ENCODE measurements around the gene STXBP1.

DNA sequence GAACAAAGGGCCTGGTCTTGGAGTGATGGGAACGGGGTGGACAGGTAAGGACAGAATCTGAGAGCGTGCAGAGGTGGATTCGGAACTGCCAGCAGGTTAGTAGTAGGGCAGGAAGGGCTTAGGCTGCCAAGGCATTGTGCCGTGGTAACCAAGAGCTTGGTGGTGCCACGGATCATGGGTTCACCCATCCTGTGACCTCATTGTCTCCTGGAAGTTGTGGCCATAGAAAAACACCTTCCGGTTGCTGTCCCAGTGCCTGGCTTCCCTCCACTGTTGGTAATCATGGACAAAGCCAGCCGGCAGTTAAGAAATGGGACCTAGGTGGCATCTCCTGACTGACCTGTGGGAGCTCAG is 52.2 kb downstream of the STXBP1 start:
- TF ChIP-seq CTCF (IDR thresholded peaks at IDR 0.05): no peak
- TF ChIP-seq POLR2A (IDR thresholded peaks at IDR 0.05): no peak

Measured in right lobe of liver (tissue), 4 donors.